Natural killer cell (primary cell): ENCODE measurements around the gene STOX2. TPM values are rescaled to one million over a fixed set of nuclear protein-coding genes. Genes with fewer than 3 reads are reported as not detected.

Source experiments
- ATAC-seq, 3 donors: fragments of 150-1000 bp in 2 of 3; fragments of 200-7000 bp in 1 of 3; cut with Tn5 transposase; 1 replicate in 1 of 3; 2 replicates in 2 of 3; pipeline ENCODE4 v1.10.0; 2021; ENCODE audit warnings: mild to moderate bottlenecking in 2 of 3, moderate library complexity in 2 of 3
- DNase-seq, 2 donors: peaks; one replicate each; pipeline versions ENCODE4 v3.0.0 to v3.0.0-alpha.2; 2013 to 2021; ENCODE audit warnings: mixed read lengths in 1 of 2
- H3K27ac ChIP-seq: one replicate; pipeline ENCODE4 v1.5.1; 2013; ENCODE audit warnings: mild to moderate bottlenecking, low read length
- H3K27me3 ChIP-seq: one replicate; pipeline ENCODE4 v1.6.1; 2013; ENCODE audit warnings: low read length; ENCODE audit not compliant: control insufficient read depth, insufficient read depth
- H3K36me3 ChIP-seq: one replicate; pipeline ENCODE4 v1.6.1; 2013; ENCODE audit warnings: low read length; ENCODE audit not compliant: control insufficient read depth, insufficient read depth
- H3K4me1 ChIP-seq: one replicate; pipeline ENCODE4 v1.6.1; 2013; ENCODE audit warnings: low read length; ENCODE audit not compliant: control insufficient read depth, insufficient read depth
- H3K4me3 ChIP-seq: one replicate; pipeline ENCODE4 v1.5.1; 2013; ENCODE audit warnings: low read length
- H3K9me3 ChIP-seq: one replicate; pipeline ENCODE4 v1.6.1; 2013; ENCODE audit warnings: low read length; ENCODE audit not compliant: control insufficient read depth, insufficient read depth
- H3K27ac Mint-ChIP-seq, 2 donors: one replicate each; pipeline ENCODE4 v1.8.0; 2022; ENCODE audit warnings: mild to moderate bottlenecking in 2 of 2, mixed read lengths in 2 of 2, moderate library complexity in 1 of 2
- H3K27me3 Mint-ChIP-seq, 2 donors: one replicate each; pipeline ENCODE4 v1.8.0; 2022; ENCODE audit warnings: low read depth in 2 of 2, mixed read lengths in 2 of 2
- H3K36me3 Mint-ChIP-seq: one replicate; pipeline ENCODE4 v1.8.0; 2022; ENCODE audit warnings: mixed read lengths
- H3K4me1 Mint-ChIP-seq, 2 donors: one replicate each; pipeline ENCODE4 v1.8.0; 2022; ENCODE audit warnings: mixed read lengths in 2 of 2
- H3K4me3 Mint-ChIP-seq: one replicate; pipeline ENCODE4 v1.8.0; 2022; ENCODE audit warnings: mild to moderate bottlenecking, moderate library complexity, mixed read lengths
- H3K9me3 Mint-ChIP-seq, 2 donors: one replicate each; pipeline ENCODE4 v1.8.0; 2022; ENCODE audit warnings: mixed read lengths in 2 of 2
- CTCF ChIP-seq: fragments of 200-600 bp; IDR thresholded peaks from one replicate; pipeline ENCODE4 v1.8.0; 2022; ENCODE audit warnings: antibody characterized with exemption
- WGBS: methylation state at CpG from one replicate; pipeline ENCODE4 v1.1.7; 2013; ENCODE audit warnings: missing lambda C conversion rate; ENCODE audit not compliant: insufficient coverage; 5-methylcytosine and 5-hydroxymethylcytosine counted together
- intact Hi-C: fragments of 100-400 bp; cut with micrococcal nuclease; formaldehyde crosslinking; loops from one replicate; pipeline ENCODE4 v1.14.2; 2022
- total RNA-seq, 4 donors: library from RNA; stranded (reverse); fragments of 120-200 nt in 1 of 4; gene quantifications; one replicate each; pipeline versions ENCODE4 v1.2.3 to v1.2.4, GENCODE V29; 2013 to 2022

The STOX2 gene
- total RNA-seq, 3 donors from 2014 or later (not counting 1 experiment from before 2014, with no cell fraction given), result 0.23 TPM; not detected in 2

GRCh38 chr4:183897193-183897592 lies 7.9 kb upstream of the STOX2 start:
- no peak for ATAC-seq
- 91% methylated on average over 3 of the region's 3 CpGs for WGBS
- peaks cover 0 to 2% of the 10 kb centered on the region in 2 donors for H3K9me3 Mint-ChIP-seq
- H3K27me3 Mint-ChIP-seq, result peaks cover 16 to 26% of the 10 kb centered on the region in 2 donors
- Histone ChIP-seq H3K4me3 (no peak overlapping the region), H3K9me3 (no peaks in the 10 kb centered on the region), H3K27me3 (no peaks in the 10 kb centered on the region), H3K36me3 (no peaks in the 10 kb centered on the region), H3K4me1 (no peaks in the 10 kb centered on the region), H3K27ac (no peak overlapping the region)
- intact Hi-C loops, result no loop called here
- no peak for DNase-seq
- no peak for TF ChIP-seq CTCF
- no peaks in the 10 kb centered on the region for H3K4me1 Mint-ChIP-seq
- no peaks in the 10 kb centered on the region for H3K36me3 Mint-ChIP-seq
- H3K27ac Mint-ChIP-seq, result no peak overlapping the region
- H3K4me3 Mint-ChIP-seq, result no peak overlapping the region

GRCh38 chr4:183898456-183898855 lies 6.7 kb upstream of the STOX2 start:
- intact Hi-C loops, result no loop called here
- H3K9me3 ChIP-seq, result no peaks in the 10 kb centered on the region
- no peaks in the 10 kb centered on the region for H3K27me3 ChIP-seq
- Mint-ChIP-seq H3K4me3 (no peak overlapping the region), H3K4me1 (no peaks in the 10 kb centered on the region), H3K27ac (no peak overlapping the region), H3K27me3 (peaks cover 24 to 34% of the 10 kb centered on the region in 2 donors), H3K36me3 (no peaks in the 10 kb centered on the region), H3K9me3 (peaks cover 0 to 2% of the 10 kb centered on the region in 2 donors)
- DNase-seq, result no peak
- TF ChIP-seq CTCF, result no peak
- no peak for ATAC-seq
- 89% methylated on average over 5 of the region's 5 CpGs for WGBS
- H3K27ac ChIP-seq, result no peak overlapping the region
- no peak overlapping the region for H3K4me3 ChIP-seq
- H3K4me1 ChIP-seq, result no peaks in the 10 kb centered on the region
- H3K36me3 ChIP-seq, result no peaks in the 10 kb centered on the region

GRCh38 chr4:183903021-183903760 lies 1.9 kb upstream of the STOX2 start:
- H3K27me3 Mint-ChIP-seq, result peaks cover 36 to 43% of the 10 kb centered on the region in 2 donors
- H3K9me3 Mint-ChIP-seq, result peaks cover 0 to 2% of the 10 kb centered on the region in 2 donors
- H3K36me3 ChIP-seq, result no peaks in the 10 kb centered on the region

More at GRCh38 chr4:183903021-183903760, 1.9 kb upstream of the STOX2 start:
- no peaks in the 10 kb centered on the region for H3K9me3 ChIP-seq
- H3K27ac ChIP-seq, result no peak overlapping the region
- WGBS, result 80% methylated on average over 6 of the region's 6 CpGs
- ATAC-seq, result no peak
- no peak for DNase-seq
- H3K36me3 Mint-ChIP-seq, result no peaks in the 10 kb centered on the region
- intact Hi-C loops, result no loop called here
- H3K27ac Mint-ChIP-seq, result no peak overlapping the region
- peaks cover 7% of the 10 kb centered on the region for H3K27me3 ChIP-seq
- H3K4me1 Mint-ChIP-seq, result no peaks in the 10 kb centered on the region
- no peak for TF ChIP-seq CTCF
- no peaks in the 10 kb centered on the region for H3K4me1 ChIP-seq
- no peak overlapping the region for H3K4me3 ChIP-seq
- no peak overlapping the region for H3K4me3 Mint-ChIP-seq
